ENCODE data around the gene MYH6.
"Not testable (repeated sequence)": the region's sequence is repeated elsewhere in the genome, so short reads cannot be mapped to it uniquely, and the experiment has no call there.

The MYH6 gene

GRCh38 chr14:23407516-23408306 is at the start of gene MYH6:
Gene MYH6 (minus strand): TSS chr14:23408273. CDS start chr14:23407223, 1,050 bp downstream.
- no peak for DNase-seq

GRCh38 chr14:23456883-23457586 is 49.0 kb upstream of the MYH6 start:
- not testable (repeated sequence) for DNase-seq

GRCh38 chr14:23454445-23454856 is 46.4 kb upstream of the MYH6 start:
- DNase-seq = no peak

- no peak for DNase-seq
These were observed 44.2 kb upstream of the MYH6 start for GRCh38 chr14:23452237-23452636.

GRCh38 chr14:23450379-23450778 is 42.3 kb upstream of the MYH6 start:
- DNase-seq = no peak

DNA sequence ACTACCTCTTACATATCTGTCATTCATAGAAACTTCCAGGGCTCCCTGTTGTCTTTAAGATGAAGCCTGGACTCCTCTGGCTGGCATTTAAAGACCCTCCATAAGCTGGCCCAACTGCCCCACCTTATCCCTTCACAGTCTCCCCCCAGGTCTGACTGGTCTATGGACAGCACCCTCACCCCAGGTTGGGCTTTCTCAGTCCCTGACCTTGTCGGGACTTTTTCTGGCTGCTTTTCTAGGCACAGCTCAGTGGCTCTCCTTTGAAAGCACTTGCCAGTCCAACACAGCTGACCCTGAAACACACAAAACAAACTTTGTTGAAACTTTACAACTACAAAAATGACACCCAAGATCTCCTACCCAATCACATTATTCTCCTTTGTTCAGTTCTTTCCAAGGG is 41.2 kb upstream of the MYH6 start:
- DNase-seq = no peak

- DNase-seq = no peak
These were observed 39.6 kb upstream of the MYH6 start for GRCh38 chr14:23447361-23448350.

DNA sequence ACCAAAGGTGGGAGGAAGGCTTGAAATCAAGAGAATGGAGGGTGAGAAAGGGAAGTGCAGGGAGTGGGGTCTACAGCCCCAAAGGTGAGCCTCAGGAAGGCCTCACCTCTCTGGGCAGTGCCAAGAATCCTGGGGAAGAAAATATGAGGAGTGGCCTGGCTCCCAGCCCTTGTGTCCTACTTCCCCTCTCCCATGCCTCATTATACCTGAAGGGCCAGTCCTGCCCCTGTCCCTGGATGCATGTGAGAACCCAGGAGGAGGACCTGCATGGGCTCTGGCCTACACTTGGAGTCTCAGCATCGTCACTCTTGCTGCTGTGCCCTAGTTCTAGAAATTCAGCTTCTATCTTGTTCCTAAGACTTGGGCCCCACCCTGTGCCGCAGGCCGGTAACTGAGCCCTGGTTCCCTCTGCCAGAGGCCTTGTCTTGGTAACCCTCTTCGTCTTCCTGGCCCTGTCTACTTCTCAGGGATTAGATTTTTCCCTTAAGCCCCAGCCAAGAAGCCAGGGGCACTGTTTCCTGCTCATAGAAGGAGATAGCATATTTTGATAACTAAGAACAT is 38.3 kb upstream of the MYH6 start:
- DNase-seq = no peak

- no peak for DNase-seq
These were observed 37.7 kb upstream of the MYH6 start for GRCh38 chr14:23445773-23446172.

GRCh38 chr14:23444314-23444713 is 36.2 kb upstream of the MYH6 start:
- no peak for DNase-seq

DNA sequence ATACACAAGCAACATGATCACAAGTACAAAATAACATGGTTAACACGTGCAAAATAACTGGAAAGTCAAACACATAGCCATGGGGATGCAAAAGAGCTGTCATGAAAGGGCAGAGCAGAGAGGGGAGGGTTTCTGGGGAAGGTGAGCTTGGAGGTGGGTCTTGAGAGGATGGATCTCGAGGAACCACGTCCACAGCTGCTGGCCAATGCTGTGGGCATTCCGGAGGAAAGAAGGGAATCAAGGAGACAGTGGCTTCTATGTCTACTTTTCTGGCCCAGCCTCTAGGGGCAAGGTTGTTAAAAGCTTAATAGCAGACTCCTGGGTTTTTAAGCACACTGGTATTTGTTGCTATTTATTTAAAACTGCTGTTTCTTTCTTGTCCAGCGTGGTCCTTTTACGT is 35.8 kb upstream of the MYH6 start:
- DNase-seq = no peak

DNA sequence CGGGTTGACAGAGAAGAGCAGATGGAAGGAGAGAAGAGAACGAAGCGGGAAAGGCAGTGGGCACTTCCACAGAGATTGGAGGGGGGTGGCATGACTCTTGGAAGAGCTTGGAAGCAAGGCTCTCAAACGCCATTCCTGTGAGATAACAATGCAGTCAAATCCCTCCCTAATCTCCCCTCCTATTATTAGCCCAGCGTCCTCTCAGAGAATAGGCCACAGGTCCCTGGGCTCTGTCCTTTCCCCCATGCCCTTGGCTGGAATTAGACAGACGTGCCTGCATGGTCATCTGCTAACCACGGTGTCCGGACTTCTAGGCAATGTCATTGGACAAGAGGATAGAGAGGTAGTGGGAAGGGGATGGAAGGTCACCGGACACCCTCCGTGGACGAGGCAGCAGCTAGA is 35.3 kb upstream of the MYH6 start:
- DNase-seq = no peak

GRCh38 chr14:23442721-23443356 is 34.8 kb upstream of the MYH6 start:
- no peak for DNase-seq

DNA sequence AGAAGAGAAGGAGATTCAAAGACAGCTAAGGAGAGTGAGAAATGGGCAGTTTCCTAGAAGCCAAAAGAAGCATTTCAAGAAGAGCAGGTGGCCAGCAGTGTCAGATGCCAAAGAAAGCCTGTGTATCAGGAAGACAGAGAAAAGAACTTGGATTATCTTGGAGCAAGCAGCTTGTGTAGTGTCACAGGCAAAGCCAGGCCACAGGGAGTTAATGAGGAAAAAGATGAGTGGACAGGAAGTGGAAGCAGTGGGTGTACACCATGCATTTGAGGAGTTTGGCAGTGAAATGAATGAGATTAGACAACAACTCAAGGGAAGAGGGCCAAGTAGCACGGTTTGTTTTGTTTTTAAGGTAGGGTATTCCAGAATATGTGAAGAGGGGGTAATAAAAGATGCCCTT is 33.0 kb upstream of the MYH6 start:
- DNase-seq = no peak

DNA sequence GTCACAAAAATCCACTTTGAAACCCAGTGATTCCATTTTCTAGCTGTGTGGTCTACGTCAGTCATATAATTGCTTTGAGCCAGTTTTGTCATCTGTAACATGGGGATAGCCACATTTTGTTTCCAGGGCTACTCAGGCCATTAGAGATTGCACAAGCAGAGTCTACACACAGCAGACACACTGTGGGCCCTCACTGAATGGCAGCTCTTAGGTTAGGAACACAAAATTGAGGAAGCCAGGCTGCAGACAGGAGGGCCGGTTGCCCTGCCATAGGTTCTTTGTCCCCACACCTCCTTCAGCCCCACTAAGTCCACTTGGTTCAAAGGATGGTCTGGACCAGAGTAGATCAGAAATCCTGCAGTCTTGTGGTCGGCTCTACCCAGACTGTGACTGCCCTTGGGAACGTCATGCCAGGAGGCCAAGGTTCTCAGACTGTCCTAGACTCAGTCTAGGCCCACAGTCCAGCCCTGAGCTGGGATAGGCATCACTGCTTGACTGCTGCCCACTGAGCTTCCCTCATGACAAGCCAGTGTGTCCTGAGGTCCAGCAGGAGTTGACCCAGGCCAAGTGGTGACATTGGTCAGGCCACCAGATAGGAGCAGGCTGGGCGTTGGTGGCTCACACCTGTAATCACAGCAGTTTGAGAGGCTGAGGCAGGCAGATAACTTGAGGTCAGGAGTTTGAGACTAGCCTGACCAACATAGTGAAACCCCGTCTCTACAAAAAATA is 31.2 kb upstream of the MYH6 start:
- no peak for DNase-seq

DNA sequence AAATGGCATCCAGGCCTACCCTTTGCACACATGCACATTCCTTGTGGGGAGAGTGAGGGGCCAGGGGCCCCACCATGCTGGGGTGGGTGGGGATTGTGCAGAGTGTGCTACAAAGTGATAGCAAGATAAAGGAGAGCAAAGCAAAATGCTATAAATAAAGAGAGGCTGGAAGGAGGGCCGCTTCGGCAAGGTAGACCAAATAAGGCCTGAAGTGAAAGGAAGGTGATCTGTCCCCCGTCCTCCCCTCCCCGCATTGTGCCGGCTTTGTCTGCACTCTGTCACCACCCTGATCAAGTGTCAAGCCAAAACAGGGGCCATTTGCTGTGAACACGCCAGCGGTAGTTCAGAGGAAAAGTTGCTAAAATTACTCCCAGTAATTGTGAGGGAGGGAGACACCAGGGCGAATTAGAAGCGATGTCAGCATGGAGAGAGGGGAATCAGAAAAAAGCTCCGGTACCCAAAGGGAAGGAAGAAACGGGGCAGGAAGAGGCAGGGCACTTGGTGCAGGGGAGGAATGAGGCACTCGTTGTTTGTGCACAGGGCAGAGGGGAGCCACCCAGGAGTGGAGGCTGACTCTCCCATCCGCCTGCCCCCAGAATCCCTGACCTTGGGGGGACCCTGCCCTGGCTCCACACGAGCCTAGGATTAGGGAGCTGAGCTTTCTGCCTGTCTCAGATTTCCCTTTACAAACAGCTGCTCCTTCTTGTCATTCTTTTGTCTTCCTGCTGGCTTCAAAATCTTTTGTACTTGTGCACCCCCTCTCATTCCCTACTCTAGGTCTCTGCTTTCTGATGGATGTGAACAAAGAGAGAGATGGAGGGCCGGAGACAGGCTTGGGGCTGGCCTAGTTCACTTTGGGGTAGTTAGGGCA is 30.3 kb upstream of the MYH6 start:
- no peak for DNase-seq

DNA sequence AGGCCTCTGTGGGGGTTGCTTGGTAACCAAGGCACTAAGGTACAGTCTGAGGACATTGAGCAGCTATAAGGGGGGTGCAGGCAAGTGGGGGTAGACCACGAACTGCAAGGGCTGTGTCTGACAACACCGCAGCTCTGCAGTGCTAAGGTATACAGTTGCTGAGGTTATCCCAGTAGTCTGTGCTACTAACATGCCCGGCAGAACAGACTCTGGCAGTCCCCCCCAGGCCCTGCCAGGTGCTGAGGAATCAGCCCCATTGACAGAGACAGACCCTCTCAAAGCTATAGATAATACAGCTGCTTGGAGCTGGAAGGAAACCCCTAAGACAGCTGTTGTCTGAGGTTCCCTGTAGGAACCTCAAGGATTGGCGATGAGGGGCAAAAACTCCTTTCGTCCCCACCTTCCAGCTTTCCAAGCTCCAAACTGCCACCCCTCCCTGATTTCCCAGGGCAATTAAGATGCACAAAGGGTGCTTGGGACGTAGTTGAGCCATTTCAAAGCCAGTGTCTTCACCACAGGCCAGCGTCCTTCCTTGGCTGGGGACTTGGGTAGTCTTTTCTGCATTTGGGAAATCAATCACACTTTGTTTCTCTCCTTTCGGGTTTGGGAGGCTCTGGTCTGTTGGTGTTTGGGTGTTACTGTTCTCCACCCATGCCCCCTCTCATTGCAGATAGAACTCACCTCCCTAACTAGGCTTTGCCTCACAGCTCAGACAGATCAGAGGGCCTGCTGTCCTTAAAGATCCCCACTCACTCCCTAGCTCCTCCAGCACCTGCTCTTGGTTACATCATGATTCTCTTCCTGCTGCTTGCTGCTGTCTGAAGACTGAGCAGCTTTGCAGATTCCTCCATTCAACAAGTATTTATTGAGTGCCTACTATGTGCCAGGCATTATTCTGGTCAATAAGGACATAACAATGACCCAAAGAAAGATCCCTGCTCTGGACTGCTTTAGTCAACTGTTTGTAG is 29.3 kb upstream of the MYH6 start:
- no peak for DNase-seq

- no peak for DNase-seq
These were observed 28.5 kb upstream of the MYH6 start for GRCh38 chr14:23436327-23437132.

All from stimulated activated CD4-positive, alpha-beta T cell treated with anti-CD3 and anti-CD28 coated beads, Interleukin-4, amount 100 ng/mL, for 4 hours (primary cell).